SK-N-SH treated with all-trans-retinoic acid at 6 μM for 48 hours (cell line): ENCODE data around the gene FGD1.

ENCODE experiments used
- GLIS3 ChIP-seq: fragments of 250-450 bp; sonication (Bioruptor Pico); IDR thresholded peaks from 2 replicates; pipeline ENCODE4 v1.5.0; 2020; ENCODE audit warnings: mild to moderate bottlenecking, moderate library complexity
- SNAI2 ChIP-seq: fragments of 250-450 bp; sonication (Bioruptor Pico); IDR thresholded peaks from 2 replicates; pipeline ENCODE4 v1.5.0; 2020; ENCODE audit warnings: mild to moderate bottlenecking, moderate library complexity
- ZFP3 ChIP-seq: fragments of 250-450 bp; sonication (Bioruptor Pico); IDR thresholded peaks from 2 replicates; pipeline ENCODE4 v1.5.0; 2020; ENCODE audit warnings: mild to moderate bottlenecking, moderate library complexity
- ZNF565 ChIP-seq: fragments of 450-650 bp; formaldehyde crosslinking; conservative IDR thresholded peaks from 2 replicates; pipeline ENCODE4 v1.5.0; 2020; ENCODE audit warnings: low read depth, mild to moderate bottlenecking, moderate library complexity
- ZNF70 ChIP-seq: fragments of 450-650 bp; formaldehyde crosslinking; IDR thresholded peaks from 2 replicates; pipeline ENCODE4 v1.5.0; 2020; ENCODE audit warnings: mild to moderate bottlenecking, moderate library complexity
- TF ChIP-seq, protein P1 (sequence below): fragments of 250-450 bp; sonication (Bioruptor Pico); IDR thresholded peaks from 2 replicates; pipeline ENCODE4 v1.5.1; 2020; ENCODE audit warnings: low read depth, mild to moderate bottlenecking, moderate library complexity

DNA sequence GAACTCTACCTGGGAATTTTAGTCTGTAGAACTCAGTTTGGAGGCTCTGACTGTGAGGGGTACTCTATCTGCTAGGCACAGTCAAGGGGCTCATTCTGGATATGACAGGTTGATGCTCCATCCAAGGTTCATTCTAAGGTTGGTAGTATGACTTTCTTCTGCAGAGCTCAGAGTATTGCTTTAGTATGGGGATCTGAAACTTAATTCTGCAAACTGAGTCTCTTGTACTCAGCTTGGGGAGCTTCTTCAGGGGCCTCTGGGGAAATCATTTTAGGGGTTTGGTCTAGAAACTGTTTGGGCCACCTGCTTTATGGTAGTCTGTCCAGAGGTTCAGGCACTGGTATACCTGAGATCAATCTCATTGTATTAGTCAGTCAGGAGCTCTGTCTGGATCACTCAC is 65.5 kb downstream of the FGD1 start:
- TF ChIP-seq, protein P1, sequence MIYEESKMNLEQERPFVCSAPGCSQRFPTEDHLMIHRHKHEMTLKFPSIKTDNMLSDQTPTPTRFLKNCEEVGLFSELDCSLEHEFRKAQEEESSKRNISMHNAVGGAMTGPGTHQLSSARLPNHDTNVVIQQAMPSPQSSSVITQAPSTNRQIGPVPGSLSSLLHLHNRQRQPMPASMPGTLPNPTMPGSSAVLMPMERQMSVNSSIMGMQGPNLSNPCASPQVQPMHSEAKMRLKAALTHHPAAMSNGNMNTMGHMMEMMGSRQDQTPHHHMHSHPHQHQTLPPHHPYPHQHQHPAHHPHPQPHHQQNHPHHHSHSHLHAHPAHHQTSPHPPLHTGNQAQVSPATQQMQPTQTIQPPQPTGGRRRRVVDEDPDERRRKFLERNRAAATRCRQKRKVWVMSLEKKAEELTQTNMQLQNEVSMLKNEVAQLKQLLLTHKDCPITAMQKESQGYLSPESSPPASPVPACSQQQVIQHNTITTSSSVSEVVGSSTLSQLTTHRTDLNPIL (CRISPR knock-in tag) = no peak
- no peak for TF ChIP-seq ZFP3
- TF ChIP-seq ZNF565 (CRISPR knock-in tag) = no peak
- no peak for TF ChIP-seq GLIS3 (CRISPR knock-in tag)
- TF ChIP-seq ZNF70 (CRISPR knock-in tag) = no peak
- no peak for TF ChIP-seq SNAI2
